Psoas muscle (tissue), 8 donors: Measurements from ENCODE around the gene DOCK1. TPM values are rescaled to one million over a fixed set of nuclear protein-coding genes. Genes with fewer than 3 reads are reported as not detected.

ENCODE experiments used
- ATAC-seq, 4 donors: fragments of 200-7000 bp; cut with Tn5 transposase; one replicate each; pipeline ENCODE4 v1.9.1; 2020; ENCODE audit warnings: moderate library complexity in 3 of 4, mild to moderate bottlenecking in 2 of 4
- DNase-seq, 2 donors: peaks; one replicate each; pipeline ENCODE4 v3.0.0-alpha.2; 2020
- H3K27ac ChIP-seq: fragments of 200-600 bp; one replicate; pipeline ENCODE4 v1.8.0; 2022
- H3K27me3 ChIP-seq, 3 donors: fragments of 200-600 bp in 1 of 3; one replicate each; pipeline versions ENCODE4 v1.6.1 to v1.8.0; 2013 to 2022; ENCODE audit warnings: low read length in 2 of 3, mild to moderate bottlenecking in 2 of 3, moderate library complexity in 1 of 3; ENCODE audit not compliant: insufficient read depth in 3 of 3
- H3K36me3 ChIP-seq, 2 donors: fragments of 200-600 bp in 1 of 2; one replicate each; pipeline versions ENCODE4 v1.6.1 to v1.8.0; 2013 to 2022; ENCODE audit warnings: low read depth in 1 of 2, mild to moderate bottlenecking in 1 of 2, moderate library complexity in 1 of 2; ENCODE audit not compliant: insufficient read depth in 1 of 2
- H3K4me1 ChIP-seq: fragments of 200-600 bp; one replicate; pipeline ENCODE4 v1.8.0; 2022
- H3K4me3 ChIP-seq: fragments of 200-600 bp; one replicate; pipeline ENCODE4 v1.8.0; 2022; ENCODE audit warnings: mild to moderate bottlenecking
- H3K9me3 ChIP-seq: fragments of 200-600 bp; one replicate; pipeline ENCODE4 v1.8.0; 2022
- CTCF ChIP-seq: fragments of 200-600 bp; IDR thresholded peaks from one replicate; pipeline ENCODE4 v1.8.0; 2022; ENCODE audit warnings: antibody characterized with exemption
- WGBS, 3 donors: extraction: QIAGEN DNeasy Blood & Tissue Kit; methylation state at CpG; one replicate each; pipeline versions ENCODE4 v1.1.6 to v1.1.7; 2013; 5-methylcytosine and 5-hydroxymethylcytosine counted together
- intact Hi-C, 2 donors: fragments of 100-400 bp; cut with DNase I; formaldehyde crosslinking; loops; one replicate each; pipeline versions ENCODE4 v1.11.0 to v1.14.2; 2022
- polyA plus RNA-seq, 3 donors: library from polyadenylated mRNA; stranded (reverse); fragments of 200-250 nt; gene quantifications; one replicate each; pipeline ENCODE4 v1.2.3, GENCODE V29; 2013
- total RNA-seq, 4 donors: library from RNA; stranded (reverse); fragmentation: NEBNext Ultra II Directional in 2 of 4; extraction: Animal tissue kit (Norgen Biotek cat#: 25700) in 2 of 4; gene quantifications; one replicate each; pipeline versions ENCODE4 v1.2.1 to v1.2.4, GENCODE V29; 2021 to 2023
- donor health status: healthy with polysubstance abuse.
- donor health status: DM: no; HTN: no; CAD: no; lungs with moderate emphysema.
- donor health status: Bipolar disorder and iron deficiency.
- donor health status: healthy.
- donor health status: DM: yes; HTN: yes; CAD: no.
- donor health status: DM: no; HTN: no; CAD: no.
- donor health status: DM: no; HTN: no; CAD: no.
- donor health status: DM: yes; HTN: yes; CAD: no.

Gene DOCK1
- total and polyA plus RNA-seq, 7 donors: 2.1 to 11.3 (median 5.4) TPM

DNA sequence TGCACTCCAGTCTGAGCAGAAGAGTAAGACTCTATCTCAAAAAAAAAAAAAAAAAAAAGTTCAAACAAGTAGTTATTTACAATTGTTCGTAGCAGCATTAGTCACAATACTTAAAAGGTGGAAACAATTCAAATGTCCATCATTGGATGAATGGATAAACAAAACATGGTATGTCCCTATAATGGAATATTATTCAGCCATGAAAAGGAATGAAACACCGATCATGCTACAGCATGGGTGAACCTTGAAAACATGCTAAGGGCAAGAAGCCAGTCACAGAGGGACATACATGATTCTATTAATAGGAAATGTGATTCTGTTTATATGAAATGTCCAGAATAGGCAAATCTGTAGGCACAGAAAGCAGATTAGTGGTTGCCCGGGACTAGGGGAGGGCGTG lies 15.9 kb downstream of the DOCK1 start:
- Histone ChIP-seq H3K36me3 (no peaks in the 10 kb centered on the region), H3K4me3 (no peak overlapping the region), H3K9me3 (no peaks in the 10 kb centered on the region), H3K27me3 (peaks cover 0 to 2% (median 0%) of the 10 kb centered on the region in 3 donors), H3K4me1 (no peaks in the 10 kb centered on the region), H3K27ac (no peak overlapping the region)
- TF ChIP-seq CTCF: no peak
- intact Hi-C loops: no loop called here
- no peak for ATAC-seq
- 97 to 100% (median 97%) methylated on average over 4 of the region's 4 CpGs for WGBS, 3 donors
- DNase-seq: no peak

DNA sequence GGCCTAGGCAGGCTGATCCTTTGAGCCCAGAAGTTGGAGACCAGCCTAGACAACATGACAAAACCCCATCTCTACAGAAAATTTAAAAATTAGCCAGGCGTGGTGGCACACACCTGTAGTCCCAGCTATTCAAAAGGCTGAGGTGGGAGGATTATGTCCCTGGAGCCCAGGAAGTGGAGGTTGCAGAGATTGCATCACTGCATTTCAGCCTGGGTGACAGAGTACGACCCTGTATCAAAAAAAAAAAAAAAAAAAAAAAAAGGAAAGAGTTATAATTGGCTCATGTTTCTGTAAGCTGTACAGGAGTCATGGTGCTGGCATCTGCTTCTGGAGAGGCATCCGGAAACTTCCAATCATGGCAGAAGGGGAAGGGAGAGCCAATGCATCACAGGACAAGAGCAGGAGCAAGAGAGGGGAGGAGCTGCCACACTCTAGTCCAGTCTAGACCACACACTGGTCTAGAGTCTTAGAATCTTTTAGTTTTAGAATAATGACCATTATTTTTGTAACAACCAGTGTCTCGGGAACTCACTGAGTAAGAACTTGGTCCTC lies 16.8 kb downstream of the DOCK1 start:
- Histone ChIP-seq H3K27me3 (peaks cover 0 to 2% (median 0%) of the 10 kb centered on the region in 3 donors), H3K4me3 (no peak overlapping the region), H3K27ac (no peak overlapping the region), H3K9me3 (no peaks in the 10 kb centered on the region), H3K4me1 (no peaks in the 10 kb centered on the region), H3K36me3 (no peaks in the 10 kb centered on the region)
- DNase-seq (no peak), ATAC-seq (no peak)
- intact Hi-C loops: no loop called here
- TF ChIP-seq CTCF: no peak
- 68 to 76% (median 71%) methylated on average over 4 of the region's 4 CpGs for WGBS, 3 donors

DNA sequence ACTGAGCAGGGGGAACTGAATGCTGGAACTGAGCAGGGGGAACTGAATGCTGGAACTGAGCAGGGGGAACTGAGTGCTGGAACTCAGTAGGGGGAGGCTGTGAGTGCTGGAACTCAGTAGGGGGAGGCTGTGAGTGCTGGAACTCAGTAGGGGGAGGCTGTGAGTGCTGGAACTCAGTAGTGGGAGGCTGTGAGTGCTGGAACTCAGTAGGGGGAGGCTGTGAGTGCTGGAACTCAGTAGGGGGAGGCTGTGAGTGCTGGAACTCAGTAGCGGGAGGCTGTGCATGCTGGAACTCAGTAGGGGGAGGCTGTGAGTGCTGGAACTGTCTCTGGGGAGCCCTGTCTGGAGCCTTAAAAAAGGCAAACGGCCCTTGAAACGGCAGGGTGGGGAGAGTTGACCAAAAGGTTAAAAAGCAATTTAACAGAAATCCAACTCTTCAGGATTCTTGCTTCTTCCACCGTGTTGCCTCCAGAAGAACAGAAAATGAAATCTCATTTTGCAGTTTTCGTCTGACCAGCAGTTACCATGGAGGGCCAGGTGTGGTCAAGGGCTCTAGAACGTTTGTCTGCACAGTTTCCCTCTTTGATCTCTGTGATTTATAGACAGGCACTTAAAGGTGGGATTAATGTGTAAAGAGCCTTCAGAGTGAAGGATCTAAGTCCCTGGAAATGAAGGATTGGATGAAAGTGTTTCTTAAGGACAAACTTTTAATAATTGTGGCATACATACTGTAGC lies 19.1 kb downstream of the DOCK1 start:
- H3K27ac ChIP-seq: no peak overlapping the region
- no peak for DNase-seq
- H3K4me1 ChIP-seq: no peaks in the 10 kb centered on the region
- H3K4me3 ChIP-seq: no peak overlapping the region
- no peaks in the 10 kb centered on the region for H3K9me3 ChIP-seq
- no peaks in the 10 kb centered on the region for H3K27me3 ChIP-seq
- ATAC-seq: no peak
- 43 to 51% (median 46%) methylated on average over 6 of the region's 6 CpGs for WGBS, 3 donors
- H3K36me3 ChIP-seq: no peaks in the 10 kb centered on the region
- no peak for TF ChIP-seq CTCF
- intact Hi-C loops: no loop called here

DNA sequence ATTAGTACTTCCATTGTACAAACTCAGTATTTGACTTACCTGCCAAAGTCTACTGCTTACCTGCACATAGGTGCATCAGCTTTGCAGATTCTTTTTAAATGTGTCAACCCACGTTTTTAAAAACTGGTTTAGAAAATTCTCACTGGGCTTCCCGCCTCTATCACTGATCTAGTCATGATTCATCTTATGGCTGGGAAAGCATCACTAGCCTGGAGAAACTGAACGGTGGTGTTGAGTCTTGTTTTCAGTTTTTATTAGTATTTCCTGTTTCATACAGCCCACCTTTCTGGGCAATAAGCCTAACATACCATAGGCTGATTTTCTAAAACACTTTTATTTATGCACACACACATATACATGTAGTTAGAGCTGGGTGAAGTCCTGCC lies 19.7 kb downstream of the DOCK1 start:
- Histone ChIP-seq H3K27me3 (no peaks in the 10 kb centered on the region), H3K27ac (no peak overlapping the region), H3K4me1 (no peaks in the 10 kb centered on the region), H3K9me3 (no peaks in the 10 kb centered on the region), H3K36me3 (no peaks in the 10 kb centered on the region), H3K4me3 (no peak overlapping the region)
- ATAC-seq (no peak), DNase-seq (no peak)
- WGBS, 3 donors: 55 to 64% (median 56%) methylated on average over 3 of the region's 3 CpGs
- no peak for TF ChIP-seq CTCF
- intact Hi-C loops: no loop called here
